Measurements from ENCODE around the gene PARVB.

GRCh38 chr22:43980579-43980978, 43.5 kb upstream of the PARVB start:
- TF ChIP-seq, protein P1, sequence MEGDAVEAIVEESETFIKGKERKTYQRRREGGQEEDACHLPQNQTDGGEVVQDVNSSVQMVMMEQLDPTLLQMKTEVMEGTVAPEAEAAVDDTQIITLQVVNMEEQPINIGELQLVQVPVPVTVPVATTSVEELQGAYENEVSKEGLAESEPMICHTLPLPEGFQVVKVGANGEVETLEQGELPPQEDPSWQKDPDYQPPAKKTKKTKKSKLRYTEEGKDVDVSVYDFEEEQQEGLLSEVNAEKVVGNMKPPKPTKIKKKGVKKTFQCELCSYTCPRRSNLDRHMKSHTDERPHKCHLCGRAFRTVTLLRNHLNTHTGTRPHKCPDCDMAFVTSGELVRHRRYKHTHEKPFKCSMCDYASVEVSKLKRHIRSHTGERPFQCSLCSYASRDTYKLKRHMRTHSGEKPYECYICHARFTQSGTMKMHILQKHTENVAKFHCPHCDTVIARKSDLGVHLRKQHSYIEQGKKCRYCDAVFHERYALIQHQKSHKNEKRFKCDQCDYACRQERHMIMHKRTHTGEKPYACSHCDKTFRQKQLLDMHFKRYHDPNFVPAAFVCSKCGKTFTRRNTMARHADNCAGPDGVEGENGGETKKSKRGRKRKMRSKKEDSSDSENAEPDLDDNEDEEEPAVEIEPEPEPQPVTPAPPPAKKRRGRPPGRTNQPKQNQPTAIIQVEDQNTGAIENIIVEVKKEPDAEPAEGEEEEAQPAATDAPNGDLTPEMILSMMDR (conservative IDR thresholded peaks at IDR 0.05 in 1 of 2, IDR thresholded peaks at IDR 0.05 in 1 of 2; ENCODE audit: low read depth in 1 of 2, low read length in 2 of 2), result no peak
- no peak for TF ChIP-seq EZH2 (IDR thresholded peaks at IDR 0.05; ENCODE audit: low read length, missing control alignments)
